Testis (tissue), 2 donors: Measurements from ENCODE around the gene ZNF503.

Source experiments
- CTCF ChIP-seq, 3 experiments: fragments of 450-650 bp in 2 of 3; fragments of 200-600 bp in 1 of 3; sonication (generic) in 1 of 3; IDR thresholded peaks; one replicate each; pipeline ENCODE4 v1.5.1; 2016 to 2019; ENCODE audit warnings: antibody characterized with exemption in 3 of 3, mild to moderate bottlenecking in 2 of 3, moderate library complexity in 1 of 3
- POLR2A ChIP-seq: fragments of 450-650 bp; IDR thresholded peaks from one replicate; pipeline ENCODE4 v1.6.1; 2017; ENCODE audit warnings: antibody characterized with exemption, mild to moderate bottlenecking, moderate library complexity

- TF ChIP-seq CTCF (IDR thresholded peaks at IDR 0.05) = no peak
- no peak for TF ChIP-seq POLR2A
These were observed 33.7 kb downstream of the ZNF503 start for GRCh38 chr10:75367901-75368300.
